Measurements from ENCODE around the gene LRMDA.
"Not testable (repeated sequence)": the region's sequence is repeated elsewhere in the genome, so short reads cannot be mapped to it uniquely, and the experiment has no call there.

LRMDA gene

DNA sequence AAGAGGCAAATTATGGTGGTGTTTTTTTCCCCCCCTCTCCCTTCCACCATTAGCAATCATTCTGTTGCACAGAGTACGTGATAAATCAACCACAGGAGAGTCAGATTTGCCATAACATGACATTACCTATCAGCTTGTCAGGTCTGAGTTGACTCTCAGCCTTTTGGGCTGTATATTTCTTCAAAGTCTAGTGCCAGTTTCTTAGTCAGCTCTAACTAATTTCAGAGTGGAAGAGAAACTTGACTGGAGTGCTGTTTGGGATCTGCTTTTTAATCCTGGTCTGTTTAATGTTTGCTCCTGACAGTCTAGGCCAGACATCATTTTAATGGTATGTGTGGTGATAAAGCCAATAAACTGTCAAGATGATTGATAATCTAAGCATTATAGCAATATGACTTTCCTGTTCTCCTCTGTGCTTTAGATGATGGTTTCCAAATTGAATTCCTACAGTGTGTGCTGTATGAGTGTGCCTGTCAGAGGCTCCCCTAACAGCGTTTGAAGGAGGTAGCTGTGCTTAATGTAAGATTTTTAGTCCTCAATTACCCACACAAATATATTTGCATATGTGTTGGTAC lies 76.9 kb downstream of the LRMDA start:
- no peak for DNase-seq (ENCODE audit: low spot score)

DNA sequence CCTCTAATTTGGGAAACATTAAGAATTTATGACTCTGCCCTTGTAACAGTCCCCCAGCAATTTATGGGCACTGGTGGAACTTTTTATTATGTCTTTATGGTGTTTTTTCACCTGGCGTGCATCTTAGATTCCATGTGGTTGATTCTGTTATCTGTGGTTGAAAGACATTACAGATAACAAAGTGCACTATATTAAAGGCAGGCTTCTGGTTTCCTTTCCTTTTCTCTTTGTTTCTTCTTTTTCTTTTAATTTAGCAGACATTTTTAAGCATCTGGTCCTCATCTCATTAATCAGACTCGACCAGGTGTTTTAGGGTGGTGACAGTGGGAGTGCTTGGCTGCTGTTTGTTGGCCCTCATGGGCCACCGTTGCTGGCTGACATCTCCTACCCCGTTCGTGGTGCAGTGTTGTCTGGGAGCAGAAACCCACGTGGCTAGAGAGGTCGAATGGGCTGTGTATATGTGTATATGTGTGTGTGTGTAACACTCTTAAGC lies 77.4 kb downstream of the LRMDA start:
- DNase-seq (ENCODE audit: low spot score): no peak

DNA sequence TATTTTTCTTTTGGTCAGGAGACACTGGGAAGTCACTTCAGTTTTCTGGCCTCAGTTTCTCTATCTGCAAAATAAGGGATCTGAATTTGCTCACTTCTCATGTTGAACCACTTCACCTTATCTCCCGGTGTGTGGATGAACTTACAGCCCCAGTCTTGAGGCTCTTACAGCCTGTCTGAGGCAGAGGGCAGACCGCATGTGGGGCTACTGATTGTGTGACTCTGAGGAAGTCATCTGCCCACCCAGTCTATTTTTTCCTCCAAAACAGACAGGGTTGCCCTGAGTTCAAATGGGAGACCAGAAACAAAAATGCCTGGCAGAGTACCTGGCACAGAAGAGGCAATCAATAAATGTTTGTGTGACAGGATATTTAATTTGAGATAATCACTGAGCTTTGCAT lies 78.3 kb downstream of the LRMDA start:
- no peak for DNase-seq (ENCODE audit: low spot score)

DNA sequence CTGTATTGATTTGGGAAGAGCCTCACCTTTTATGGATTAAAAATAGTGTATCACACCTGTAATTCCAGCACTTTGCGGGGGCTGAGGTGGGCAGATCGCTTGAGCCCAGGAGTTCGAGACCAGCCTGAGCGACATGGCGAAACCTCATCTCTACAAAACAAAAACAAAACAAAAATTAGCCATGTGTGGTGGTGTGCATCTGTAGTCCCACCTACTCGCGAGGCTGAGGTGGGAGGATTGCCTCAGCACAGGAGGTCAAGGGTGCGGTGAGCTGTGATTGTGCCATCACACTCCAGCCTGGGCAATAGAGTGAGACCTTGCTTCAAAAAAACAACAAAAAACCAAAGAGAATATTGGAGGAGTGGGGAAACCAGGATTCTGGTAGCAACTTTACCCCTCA lies 79.6 kb downstream of the LRMDA start:
- DNase-seq (ENCODE audit: low spot score): no peak

DNA sequence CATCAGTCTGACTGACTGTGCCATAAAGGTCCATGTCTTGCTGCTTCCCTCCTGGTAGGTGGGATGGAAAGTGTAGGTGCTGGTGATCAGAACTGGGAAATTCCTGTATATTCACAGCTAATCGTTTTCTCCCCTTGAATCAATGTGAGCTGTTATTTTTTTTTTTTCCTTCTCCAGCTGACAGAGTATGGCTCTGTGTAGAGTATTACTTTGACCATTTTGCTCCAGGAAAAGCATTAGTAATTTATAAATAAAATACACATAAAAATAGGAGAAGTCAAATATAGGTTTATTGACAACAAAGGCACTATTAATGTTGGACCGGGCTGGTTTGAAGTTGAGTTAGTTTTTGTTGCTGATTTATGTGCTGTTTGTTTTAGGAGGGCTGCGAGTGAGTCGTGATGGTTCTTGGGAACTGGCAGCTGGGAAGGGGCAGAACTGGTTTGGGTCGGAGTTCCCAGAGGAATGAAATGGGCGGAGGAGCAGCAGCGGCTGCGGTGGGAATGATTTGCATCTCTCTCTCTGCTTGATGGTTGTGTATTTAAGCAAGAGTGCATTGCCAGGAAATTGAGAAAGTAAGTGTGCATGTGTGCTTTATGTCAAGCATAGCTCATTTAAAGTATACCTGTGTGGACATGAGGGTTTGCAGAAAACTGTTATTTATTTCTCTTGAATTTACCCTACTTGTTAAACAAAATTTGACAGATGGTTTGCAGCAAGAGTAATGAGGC lies 80.9 kb downstream of the LRMDA start:
- DNase-seq (ENCODE audit: low spot score): no peak

DNA sequence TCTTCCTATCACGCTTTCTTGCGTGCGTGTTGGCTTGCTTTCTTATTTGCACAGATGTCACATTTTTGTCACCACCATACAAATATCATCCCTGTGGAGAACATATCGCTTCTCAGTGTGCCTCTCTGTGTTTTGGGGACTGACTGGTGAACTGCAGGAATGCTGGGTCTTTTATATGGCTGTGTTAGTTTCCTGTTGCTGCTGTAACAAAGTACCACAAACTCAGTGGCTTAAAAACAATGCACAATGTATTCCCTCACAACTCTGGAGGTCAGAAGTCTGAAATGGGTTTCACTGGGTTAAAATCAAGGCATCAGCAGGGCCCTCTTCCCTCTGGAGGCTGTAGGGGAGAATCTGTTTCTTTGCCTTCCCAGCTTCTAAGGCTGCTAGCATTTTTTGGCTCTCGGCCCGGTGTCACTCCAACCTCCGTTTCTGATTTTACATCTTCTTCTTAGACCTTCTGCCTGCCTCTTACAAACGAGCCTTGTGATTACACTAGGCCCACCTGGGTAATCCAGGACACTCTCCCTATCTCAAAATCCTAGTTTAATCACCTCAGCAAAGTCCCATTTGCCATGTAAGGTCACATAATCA lies 82.0 kb downstream of the LRMDA start:
- no peak for DNase-seq (ENCODE audit: low spot score)

DNA sequence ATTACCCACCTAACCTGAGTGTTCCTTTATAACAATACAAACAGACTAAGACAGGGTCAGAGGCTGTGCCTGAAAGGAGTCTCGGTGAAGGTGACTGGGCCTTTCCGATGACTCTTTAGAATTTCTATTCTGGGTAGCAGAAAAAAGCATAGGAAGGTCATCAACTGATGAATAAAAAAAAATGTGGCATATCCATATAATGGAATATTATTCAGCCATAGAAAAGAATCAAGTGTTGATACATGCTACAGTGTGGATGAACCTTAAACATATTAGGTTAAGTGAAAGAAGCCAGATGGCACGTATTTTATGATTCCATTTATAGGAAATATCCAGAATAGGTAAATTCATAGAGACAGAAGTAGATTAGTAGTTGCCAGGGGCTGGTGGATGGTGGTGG lies 83.4 kb downstream of the LRMDA start:
- DNase-seq (ENCODE audit: low spot score): no peak

DNA sequence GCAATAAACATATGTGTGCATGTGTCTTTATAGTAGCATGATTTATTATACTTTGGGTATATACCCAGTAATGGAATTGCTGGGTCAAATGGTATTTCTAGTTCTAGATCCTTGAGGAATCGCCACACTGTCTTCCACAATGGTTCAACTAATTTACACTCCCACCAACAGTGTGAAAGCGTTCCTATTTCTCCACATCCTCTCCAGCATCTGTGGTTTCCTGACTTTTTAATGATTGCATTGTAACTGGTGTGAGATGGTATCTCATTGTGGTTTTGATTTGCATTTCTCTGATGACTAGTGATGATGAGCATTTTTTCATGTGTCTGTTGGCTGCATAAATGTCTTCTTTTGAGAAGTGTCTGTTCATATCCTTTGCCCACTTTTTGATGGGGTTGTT lies 84.7 kb downstream of the LRMDA start:
- not testable (repeated sequence) for DNase-seq (ENCODE audit: low spot score)

DNA sequence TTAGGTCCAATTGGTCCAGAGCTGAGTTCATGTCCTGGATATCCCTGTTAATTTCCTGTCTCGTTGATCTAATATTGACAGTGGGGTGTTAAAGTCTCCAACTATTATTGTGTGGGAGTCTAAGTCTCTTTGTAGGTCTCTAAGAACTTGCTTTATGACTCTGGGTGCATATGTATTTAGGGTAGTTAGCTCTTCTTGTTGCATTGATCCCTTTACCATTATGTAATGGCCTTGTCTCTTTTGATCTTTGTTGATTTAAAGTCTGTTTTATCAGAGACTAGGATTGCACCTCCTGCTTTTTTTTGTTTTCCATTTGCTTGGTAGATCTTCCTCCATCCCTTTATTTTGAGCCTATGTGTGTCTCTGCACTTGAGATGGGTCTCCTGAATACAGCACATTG lies 87.8 kb downstream of the LRMDA start:
- DNase-seq (ENCODE audit: low spot score): not testable (repeated sequence)

DNA sequence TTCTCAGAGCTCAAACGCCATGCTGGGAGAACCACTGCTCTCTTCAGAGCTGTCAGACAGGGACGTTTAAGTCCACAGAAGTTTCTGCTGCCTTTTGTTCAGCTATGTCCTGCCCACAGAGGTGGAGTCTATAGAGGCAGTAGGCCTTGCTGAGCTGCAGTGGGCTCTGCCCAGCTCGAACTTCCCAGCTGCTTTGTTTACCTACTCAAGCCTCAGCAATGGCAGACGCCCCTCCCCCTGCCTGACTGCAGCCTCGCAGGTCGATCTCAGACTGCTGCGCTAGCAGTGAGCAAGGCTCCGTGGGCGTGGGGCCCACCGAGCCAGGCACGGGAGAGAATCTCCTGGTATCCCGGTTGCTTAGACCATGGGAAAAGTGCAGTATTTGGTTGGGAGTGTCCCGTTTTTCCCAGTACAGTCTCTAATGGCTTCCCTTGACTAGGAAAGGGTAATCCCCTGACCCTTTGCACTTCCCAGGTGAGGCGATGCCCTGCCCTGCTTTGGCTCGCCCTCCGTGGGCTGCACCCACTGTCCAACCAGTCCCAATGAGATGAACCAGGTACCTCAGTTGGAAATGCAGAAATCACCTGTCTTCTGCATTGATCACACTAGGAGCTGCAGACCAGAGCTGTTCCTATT lies 89.9 kb downstream of the LRMDA start:
- not testable (repeated sequence) for DNase-seq (ENCODE audit: low spot score)

DNA sequence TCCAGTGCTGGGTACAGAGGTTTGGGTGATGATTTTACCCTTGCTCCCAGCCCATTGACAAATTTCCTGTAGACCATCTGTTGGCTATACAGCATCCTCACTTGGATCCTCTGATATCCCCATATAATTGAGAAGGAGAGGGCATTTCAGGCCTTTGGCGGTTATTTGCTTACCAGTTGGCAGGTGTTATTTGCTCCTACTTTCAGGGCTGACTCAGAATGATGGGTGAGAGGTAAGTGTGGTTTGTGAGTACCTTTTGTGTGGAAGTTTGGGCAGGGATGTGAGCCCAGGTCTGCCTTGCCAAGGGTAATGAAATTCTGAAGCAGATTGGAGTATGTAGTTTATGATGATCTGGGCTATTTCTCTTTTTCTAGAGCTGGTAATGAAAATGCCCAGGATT lies 93.6 kb downstream of the LRMDA start:
- DNase-seq (ENCODE audit: low spot score): no peak

DNA sequence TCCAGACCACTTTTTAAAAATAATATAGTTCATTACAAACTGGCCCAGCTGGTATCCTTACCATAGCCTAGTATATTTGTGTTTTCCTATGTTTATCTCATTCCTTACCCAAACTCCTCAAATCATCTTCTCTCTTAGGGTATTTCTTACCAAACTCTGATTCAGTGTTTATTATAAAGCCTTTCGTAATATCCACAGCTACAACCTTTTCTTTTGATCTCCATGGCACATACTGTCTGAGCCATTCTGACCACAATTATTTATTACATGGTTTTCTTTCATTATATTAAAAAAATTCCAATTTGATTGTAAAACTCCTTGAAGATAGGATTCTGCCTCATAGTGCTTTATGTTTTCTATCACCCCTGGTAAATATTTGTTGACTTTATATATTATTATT lies 94.2 kb downstream of the LRMDA start:
- no peak for DNase-seq (ENCODE audit: low spot score)

DNA sequence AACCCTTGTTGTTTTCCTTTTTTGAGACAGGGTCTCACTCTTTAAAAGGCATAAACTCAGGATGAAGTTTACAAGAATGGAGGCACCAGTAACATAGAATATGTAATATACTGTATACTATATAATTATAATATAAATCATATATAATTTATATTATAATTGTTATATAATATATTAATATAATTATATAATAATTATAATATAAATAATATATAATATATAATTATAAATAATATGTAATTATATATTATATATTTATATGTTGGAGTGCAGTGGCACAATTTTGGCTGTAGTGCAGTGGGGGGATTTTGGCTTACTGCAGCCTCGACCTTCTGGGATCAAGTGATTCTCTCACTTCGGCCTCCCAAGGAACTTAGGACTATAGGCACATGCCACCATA lies 96.1 kb downstream of the LRMDA start:
- no peak for DNase-seq (ENCODE audit: low spot score)

DNA sequence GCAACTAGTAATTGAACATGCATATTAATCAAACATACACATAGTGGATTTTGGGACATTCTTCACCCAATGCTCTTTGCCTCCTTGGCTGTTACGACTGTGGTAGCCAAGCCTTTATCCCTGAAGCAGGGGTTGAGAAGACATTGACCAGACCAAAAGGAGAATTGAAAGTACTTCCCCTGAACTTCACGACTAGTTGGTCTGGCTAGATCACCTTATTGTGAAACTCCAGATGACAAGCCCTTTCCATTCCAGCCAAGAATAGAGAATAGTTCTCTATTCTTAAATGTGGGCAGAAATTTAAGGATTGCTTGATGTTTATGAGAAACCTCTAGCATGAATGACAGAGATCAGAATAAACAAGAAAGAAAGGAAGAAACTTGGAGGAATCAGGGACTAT lies 97.0 kb downstream of the LRMDA start:
- DNase-seq (ENCODE audit: low spot score): no peak

DNA sequence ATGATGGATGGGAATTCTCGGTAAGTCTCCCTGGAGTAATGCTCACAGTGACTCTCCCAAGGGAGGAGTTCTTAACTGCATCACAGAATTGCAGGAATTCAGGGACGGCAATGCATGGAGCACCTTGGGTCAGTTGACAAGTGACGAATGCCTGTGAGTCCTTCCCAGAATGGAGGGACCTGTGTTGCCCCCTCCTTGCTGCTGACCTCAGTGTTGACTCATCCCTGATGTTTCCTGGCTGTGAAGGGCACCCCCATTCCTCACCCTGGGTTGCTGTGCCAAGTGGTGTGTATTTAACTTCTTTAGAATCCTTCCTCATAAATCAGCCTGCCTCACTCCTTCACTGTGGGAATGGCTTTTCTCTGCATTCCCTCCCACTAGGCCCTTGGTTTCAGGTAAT lies 98.9 kb downstream of the LRMDA start:
- DNase-seq (ENCODE audit: low spot score): no peak

DNA sequence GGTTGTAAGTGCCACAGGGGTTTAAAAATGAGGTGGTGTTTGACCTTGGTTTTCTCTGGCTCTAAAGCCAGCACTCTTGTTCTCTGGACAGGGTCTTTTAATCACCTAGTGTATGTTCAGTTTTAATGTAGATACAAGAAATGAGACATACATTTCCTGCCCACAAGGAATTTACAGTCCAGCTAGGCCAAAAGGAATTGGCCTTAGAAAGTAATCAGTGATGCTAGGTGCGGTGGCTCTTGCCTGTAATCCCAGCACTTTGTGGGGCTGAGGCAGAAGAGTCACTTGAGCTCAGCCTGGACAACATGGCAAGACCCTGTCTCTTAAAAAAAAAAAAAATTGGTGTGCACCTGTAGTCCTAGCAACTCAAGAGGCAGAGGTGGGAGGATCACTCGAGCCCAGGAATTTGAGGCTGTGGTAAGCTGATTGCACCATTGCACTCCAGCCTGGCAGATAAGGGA lies 100.2 kb downstream of the LRMDA start:
- DNase-seq (ENCODE audit: low spot score): no peak

DNA sequence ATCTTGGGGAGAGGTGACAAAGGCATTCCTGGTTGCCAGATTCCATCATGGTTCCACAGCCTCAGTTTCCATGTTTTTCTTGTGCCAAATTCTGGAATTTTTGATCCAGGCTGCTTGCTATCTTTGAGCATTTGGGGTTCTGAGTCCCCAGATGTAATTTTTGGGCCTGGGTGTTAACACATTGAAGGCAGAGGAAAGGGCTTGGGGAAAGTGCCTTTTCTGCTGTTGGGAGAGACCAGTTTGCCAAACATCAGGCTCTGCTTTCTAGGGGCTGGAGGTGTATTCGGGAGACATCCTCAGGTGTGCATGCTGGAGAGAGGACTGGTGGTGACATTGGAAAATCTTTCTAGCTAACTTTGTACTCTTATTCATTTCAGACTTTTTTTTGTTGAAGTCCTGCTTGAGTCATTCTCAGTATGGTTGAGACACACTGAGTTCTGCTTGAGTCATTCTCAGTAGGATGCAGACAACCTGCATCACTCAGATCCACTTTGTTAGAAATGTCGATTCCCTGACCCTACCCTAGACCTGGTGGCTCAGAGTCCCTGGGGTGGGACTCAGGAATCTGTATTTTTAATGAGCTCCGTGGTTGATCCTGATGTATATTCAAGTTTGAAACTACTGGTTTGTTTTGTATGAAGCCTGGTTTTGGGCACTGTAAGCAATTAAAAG lies 101.0 kb downstream of the LRMDA start:
- no peak for DNase-seq (ENCODE audit: low spot score)

DNA sequence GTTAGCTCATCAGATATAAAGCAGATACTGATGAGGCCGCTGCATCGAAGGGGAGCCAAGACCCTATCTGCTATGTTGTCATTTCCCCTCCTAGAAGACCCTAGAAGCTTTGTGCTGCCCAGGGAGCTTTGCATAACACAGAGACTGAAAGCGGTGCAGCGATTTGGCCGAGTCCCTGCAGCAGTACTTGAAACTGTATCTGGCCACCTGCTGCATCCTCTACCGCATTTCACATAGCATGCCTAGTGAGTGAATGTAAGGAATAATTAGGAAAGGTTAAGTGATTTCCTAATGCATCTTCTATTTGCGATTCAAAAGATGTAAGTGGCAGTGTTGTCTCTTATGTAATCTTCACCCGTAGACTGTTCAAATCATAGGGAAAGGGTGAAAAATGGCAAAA lies 106.7 kb downstream of the LRMDA start:
- DNase-seq (ENCODE audit: low spot score): no peak

DNA sequence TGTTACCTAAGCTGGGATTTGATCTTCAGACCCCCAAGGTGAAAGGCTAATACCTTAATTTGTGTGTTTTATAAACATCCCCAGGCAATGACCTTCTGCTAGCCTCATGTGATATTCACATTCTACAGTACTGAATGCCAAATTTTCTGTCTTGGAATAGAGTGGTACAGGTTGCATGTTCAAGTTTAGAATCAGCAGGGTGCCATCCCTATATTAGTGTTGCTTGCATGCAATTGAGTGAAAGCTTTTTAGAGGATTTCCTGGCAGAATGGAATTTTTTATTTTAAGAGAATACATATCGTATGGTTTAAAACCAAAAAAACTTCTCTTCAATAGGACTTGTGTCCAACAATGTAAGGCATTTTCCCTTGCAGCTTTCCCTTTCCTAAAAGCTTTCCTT lies 107.3 kb downstream of the LRMDA start:
- no peak for DNase-seq (ENCODE audit: low spot score)

DNA sequence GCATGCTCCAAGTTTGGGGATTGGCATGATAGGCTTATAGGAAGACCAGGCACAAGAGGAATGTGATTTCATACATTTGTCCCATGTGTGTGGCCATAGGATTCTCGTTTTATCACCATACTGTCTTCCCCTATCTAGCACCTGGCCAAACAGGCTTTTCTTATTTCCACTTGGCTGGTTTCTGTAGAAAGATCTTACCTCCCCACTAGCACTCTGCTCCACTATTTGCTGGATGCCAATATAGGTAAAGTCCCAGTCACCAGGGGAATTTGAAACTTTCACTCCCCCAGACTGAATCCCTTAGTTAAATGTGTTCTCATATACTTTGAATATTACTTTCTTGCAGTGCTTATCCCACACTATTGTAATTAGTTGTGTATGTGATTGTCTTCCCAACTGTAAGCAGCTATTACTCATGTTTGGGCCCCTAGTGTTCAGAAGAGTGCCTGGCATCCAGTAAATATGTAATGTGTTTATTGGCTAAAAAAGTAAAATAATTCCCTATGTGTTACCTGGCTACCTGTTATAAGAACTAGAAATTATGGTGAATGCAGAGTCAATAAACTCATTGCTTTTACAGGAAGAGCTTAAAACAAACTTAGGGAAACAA lies 109.0 kb downstream of the LRMDA start:
- DNase-seq (ENCODE audit: low spot score): no peak

DNA sequence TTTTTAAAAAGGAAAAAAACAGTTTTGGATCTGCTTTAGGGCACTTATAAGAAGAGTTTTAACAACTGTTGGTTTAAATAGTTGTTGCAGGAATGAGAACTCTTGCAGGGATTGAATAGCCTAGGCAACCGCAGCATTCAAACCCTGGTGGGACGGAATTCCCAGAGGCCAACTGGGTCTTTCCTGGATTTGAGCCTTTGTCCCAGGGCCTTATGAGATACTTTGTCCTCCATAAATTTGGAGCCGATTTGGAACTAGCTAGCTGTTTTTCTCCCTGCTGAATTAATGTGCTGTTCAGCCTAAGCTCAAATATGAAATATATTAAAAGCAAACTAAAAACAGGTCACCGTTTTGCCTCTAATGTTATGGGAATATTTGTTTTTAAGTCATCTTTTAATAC lies 109.6 kb downstream of the LRMDA start:
- DNase-seq (ENCODE audit: low spot score): no peak

DNA sequence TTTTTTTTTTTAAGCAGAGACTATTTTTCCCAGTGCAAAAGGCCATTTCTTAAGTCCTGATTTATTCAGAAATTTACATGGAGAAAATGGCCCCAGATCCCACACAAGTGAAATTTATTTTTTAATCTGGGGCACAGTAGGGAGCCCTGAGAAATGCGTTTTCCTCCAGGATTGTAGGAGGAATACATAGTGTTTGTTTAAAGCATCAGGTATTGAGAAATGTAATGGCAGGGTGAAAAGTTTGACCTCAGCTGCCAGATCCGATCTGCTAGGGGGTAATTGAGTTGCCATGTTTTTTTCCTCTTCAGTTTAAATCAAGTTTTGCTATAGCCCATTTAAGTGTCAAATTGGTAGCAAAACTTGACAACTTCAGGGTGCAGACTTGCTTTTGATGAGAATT lies 110.0 kb downstream of the LRMDA start:
- DNase-seq (ENCODE audit: low spot score): no peak

Measured in CD4-positive, alpha-beta T cell treated with Interleukin-2 at 100 ng/mL for 4 hours (primary cell).